B cell (primary cell): ENCODE results near the gene MYMK. TPM values are rescaled to one million over a fixed set of nuclear protein-coding genes. Genes with fewer than 3 reads are reported as not detected.

ENCODE experiments used
- ATAC-seq: fragments of 200-7000 bp; cut with Tn5 transposase; one replicate; pipeline ENCODE4 v1.10.0; 2021; ENCODE audit warnings: low read depth, mild to moderate bottlenecking, moderate number of reproducible peaks, moderate library complexity
- CTCF ChIA-PET: fragments of 350-600 bp; sonication (Branson Sonifier 250); formaldehyde crosslinking; loops from one replicate; lab custom pipeline; 2021; ENCODE audit warnings: antibody characterized with exemption, inconsistent platforms; lab: Charles Lee
- POLR2A ChIA-PET: fragments of 350-600 bp; sonication (Branson Sonifier 250); formaldehyde crosslinking; loops from one replicate; lab custom pipeline; 2021; ENCODE audit warnings: antibody characterized with exemption; lab: Charles Lee
- DNase-seq: peaks from one replicate; pipeline ENCODE4 v3.0.0; 2013
- H2AFZ ChIP-seq: 2 replicates; pipeline ENCODE4 v1.6.1; 2012; ENCODE audit warnings: mild to moderate bottlenecking, low read depth, low read length; ENCODE audit not compliant: insufficient read depth, poor library complexity, severe bottlenecking
- H3K27ac ChIP-seq, 2 donors: 1 replicate in 1 of 2; 2 replicates in 1 of 2; pipeline ENCODE4 v1.5.1; 2012 to 2013; ENCODE audit warnings: low read length in 2 of 2, mild to moderate bottlenecking in 2 of 2, moderate library complexity in 1 of 2
- H3K27me3 ChIP-seq, 4 experiments: fragments of 200-600 bp in 1 of 4; sonication (generic) in 1 of 4; replicated peaks in 1 of 4; 1 replicate in 2 of 4; 2 replicates in 2 of 4; pipeline versions ENCODE4 v1.6.1 to v1.7.0; 2013 to 2016; ENCODE audit warnings: low read length in 3 of 4, mild to moderate bottlenecking in 2 of 4, mixed read lengths in 1 of 4, moderate library complexity in 1 of 4; ENCODE audit not compliant: insufficient read depth in 4 of 4, control insufficient read depth in 3 of 4; ENCODE audit errors: control extremely low read depth in 1 of 4
- H3K36me3 ChIP-seq, 2 experiments: replicated peaks in 1 of 2; 1 replicate in 1 of 2; 2 replicates in 1 of 2; pipeline versions ENCODE4 v1.6.1 to v1.7.1; 2013; ENCODE audit warnings: low read length in 1 of 2; ENCODE audit not compliant: insufficient read depth in 2 of 2, control insufficient read depth in 1 of 2; ENCODE audit errors: control extremely low read depth in 1 of 2, extremely low read depth in 1 of 2
- H3K4me1 ChIP-seq, 2 donors: fragments of 200-600 bp in 1 of 2; sonication (generic) in 1 of 2; 1 replicate in 1 of 2; 2 replicates in 1 of 2; pipeline versions ENCODE4 v1.5.1 to v1.6.1; 2013 to 2017; ENCODE audit warnings: low read length in 2 of 2; ENCODE audit not compliant: control insufficient read depth in 2 of 2, insufficient read depth in 2 of 2
- H3K4me2 ChIP-seq: replicated peaks from 2 replicates; pipeline ENCODE3; 2012; ENCODE audit warnings: mild to moderate bottlenecking, low read depth, low read length; ENCODE audit not compliant: poor library complexity, severe bottlenecking
- H3K4me3 ChIP-seq, 5 experiments: fragments of 200-600 bp in 1 of 5; sonication (generic) in 1 of 5; 1 replicate in 3 of 5; 2 replicates in 2 of 5; pipeline versions ENCODE4 v1.5.1 to v1.7.0; 2011 to 2016; ENCODE audit warnings: low read length in 4 of 5, mild to moderate bottlenecking in 4 of 5, low read depth in 2 of 5, control low read depth in 1 of 5, moderate library complexity in 1 of 5; ENCODE audit not compliant: insufficient read depth in 1 of 5; ENCODE audit errors: control extremely low read depth in 1 of 5, extremely low read depth in 1 of 5
- H3K79me2 ChIP-seq: fragments of 200-600 bp; sonication (generic); one replicate; pipeline ENCODE4 v1.6.0; 2016; ENCODE audit warnings: low read length; ENCODE audit not compliant: control insufficient read depth, insufficient read depth
- H3K9ac ChIP-seq: fragments of 200-600 bp; sonication (generic); 2 replicates; pipeline ENCODE4 v1.6.1; 2017; ENCODE audit warnings: mild to moderate bottlenecking, low read length, moderate library complexity
- H3K9me3 ChIP-seq, 3 donors: one replicate each; pipeline versions ENCODE4 v1.6.1 to v1.7.1; 2013; ENCODE audit warnings: low read length in 2 of 3; ENCODE audit not compliant: control insufficient read depth in 2 of 3, insufficient read depth in 1 of 3; ENCODE audit errors: control extremely low read depth in 1 of 3
- H4K20me1 ChIP-seq: 2 replicates; pipeline ENCODE4 v1.6.0; 2012; ENCODE audit warnings: mild to moderate bottlenecking, low read length; ENCODE audit not compliant: insufficient read depth, control insufficient read depth, poor library complexity, severe bottlenecking
- H3K27ac Mint-ChIP-seq: one replicate; pipeline ENCODE4 v1.8.0; 2021; ENCODE audit warnings: mixed read lengths
- H3K27me3 Mint-ChIP-seq: one replicate; pipeline ENCODE4 v1.8.0; 2021; ENCODE audit warnings: mixed read lengths
- H3K4me1 Mint-ChIP-seq: one replicate; pipeline ENCODE4 v1.8.0; 2021; ENCODE audit warnings: mixed read lengths
- H3K4me3 Mint-ChIP-seq: one replicate; pipeline ENCODE4 v1.8.0; 2021; ENCODE audit warnings: mixed read lengths
- H3K9me3 Mint-ChIP-seq: one replicate; pipeline ENCODE4 v1.8.0; 2022; ENCODE audit warnings: mixed read lengths; ENCODE audit not compliant: insufficient read depth
- EZH2 ChIP-seq: IDR thresholded peaks from 2 replicates; pipeline ENCODE4 v1.6.1; 2012; ENCODE audit warnings: borderline replicate concordance, low read depth, mild to moderate bottlenecking, moderate library complexity, low read length; ENCODE audit not compliant: insufficient read depth, poor library complexity, severe bottlenecking
- WGBS: methylation state at CpG from one replicate; pipeline ENCODE4 v1.1.5; 2013; ENCODE audit warnings: missing lambda C conversion rate; ENCODE audit not compliant: insufficient coverage; 5-methylcytosine and 5-hydroxymethylcytosine counted together
- intact Hi-C: fragments of 100-400 bp; cut with micrococcal nuclease; formaldehyde crosslinking; loops from one replicate; pipeline ENCODE4 v1.10.0; 2022
- polyA plus RNA-seq: library from polyadenylated mRNA; depleted of rRNA; stranded (reverse); fragments of >200 nt; gene quantifications from 2 replicates; pipeline ENCODE4 v1.2.3, GENCODE V29; 2012
- total RNA-seq, 2 donors: library from RNA; stranded (reverse); fragments of 120-200 nt in 1 of 2; gene quantifications; 1 replicate in 1 of 2; 2 replicates in 1 of 2; pipeline versions ENCODE4 v1.2.3 to v1.2.4, GENCODE V29; 2013 to 2022
- TF ChIP-seq, protein P1 (sequence below): fragments of 200-600 bp; IDR thresholded peaks from one replicate; pipeline ENCODE4 v1.8.0; 2022; ENCODE audit warnings: antibody characterized with exemption, mild to moderate bottlenecking

The MYMK gene
- total and polyA plus RNA-seq, 2 donors (not counting 1 experiment from before 2014, with no cell fraction given), result not detected

GRCh38 chr9:133529457-133529856 lies 4.7 kb upstream of the MYMK start:
- H3K27me3 Mint-ChIP-seq, result peaks cover 41% of the 10 kb centered on the region
- Histone ChIP-seq H3K9me3 (peaks cover 0 to 3% (median 0%) of the 10 kb centered on the region in 3 donors), H4K20me1 (no peaks in the 10 kb centered on the region), H3K27ac (no peak overlapping the region), H3K79me2 (no peaks in the 10 kb centered on the region), H3K4me2 (no peak overlapping the region), H3K4me3 (no peak overlapping the region), H3K9ac (no peak overlapping the region), H3K36me3 (no peaks in the 10 kb centered on the region), H3K4me1 (peaks cover 7 to 18% of the 10 kb centered on the region in 2 donors), H2AFZ (no peak overlapping the region), H3K27me3 (peaks cover 0 to 47% (median 10%) of the 10 kb centered on the region in 4 experiments)
- ATAC-seq (no peak), DNase-seq (no peak)
- ChIA-PET POLR2A (no interaction called here), CTCF (no interaction called here)
- no peaks in the 10 kb centered on the region for H3K9me3 Mint-ChIP-seq
- TF ChIP-seq, protein P1, sequence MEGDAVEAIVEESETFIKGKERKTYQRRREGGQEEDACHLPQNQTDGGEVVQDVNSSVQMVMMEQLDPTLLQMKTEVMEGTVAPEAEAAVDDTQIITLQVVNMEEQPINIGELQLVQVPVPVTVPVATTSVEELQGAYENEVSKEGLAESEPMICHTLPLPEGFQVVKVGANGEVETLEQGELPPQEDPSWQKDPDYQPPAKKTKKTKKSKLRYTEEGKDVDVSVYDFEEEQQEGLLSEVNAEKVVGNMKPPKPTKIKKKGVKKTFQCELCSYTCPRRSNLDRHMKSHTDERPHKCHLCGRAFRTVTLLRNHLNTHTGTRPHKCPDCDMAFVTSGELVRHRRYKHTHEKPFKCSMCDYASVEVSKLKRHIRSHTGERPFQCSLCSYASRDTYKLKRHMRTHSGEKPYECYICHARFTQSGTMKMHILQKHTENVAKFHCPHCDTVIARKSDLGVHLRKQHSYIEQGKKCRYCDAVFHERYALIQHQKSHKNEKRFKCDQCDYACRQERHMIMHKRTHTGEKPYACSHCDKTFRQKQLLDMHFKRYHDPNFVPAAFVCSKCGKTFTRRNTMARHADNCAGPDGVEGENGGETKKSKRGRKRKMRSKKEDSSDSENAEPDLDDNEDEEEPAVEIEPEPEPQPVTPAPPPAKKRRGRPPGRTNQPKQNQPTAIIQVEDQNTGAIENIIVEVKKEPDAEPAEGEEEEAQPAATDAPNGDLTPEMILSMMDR, result no peak
- no peak for TF ChIP-seq EZH2
- H3K4me1 Mint-ChIP-seq, result peaks cover 12% of the 10 kb centered on the region
- H3K4me3 Mint-ChIP-seq, result no peak overlapping the region
- WGBS, result 84% methylated on average over 7 of the region's 7 CpGs
- no peak overlapping the region for H3K27ac Mint-ChIP-seq
- intact Hi-C loops, result no loop called here

GRCh38 chr9:133528876-133529241 lies 4.1 kb upstream of the MYMK start:
- 85% methylated on average over 11 of the region's 11 CpGs for WGBS
- no peak overlapping the region for H3K27ac ChIP-seq
- H3K36me3 ChIP-seq, result no peaks in the 10 kb centered on the region
- ChIA-PET CTCF (no interaction called here), POLR2A (no interaction called here)
- peaks cover 0 to 43% (median 8%) of the 10 kb centered on the region in 4 experiments for H3K27me3 ChIP-seq
- Mint-ChIP-seq H3K9me3 (no peaks in the 10 kb centered on the region), H3K27me3 (peaks cover 41% of the 10 kb centered on the region), H3K4me3 (no peak overlapping the region), H3K27ac (no peak overlapping the region), H3K4me1 (peaks cover 10% of the 10 kb centered on the region)
- intact Hi-C loops, result no loop called here
- no peaks in the 10 kb centered on the region for H4K20me1 ChIP-seq
- no peak for ATAC-seq
- H3K9me3 ChIP-seq, result peaks cover 0 to 3% (median 0%) of the 10 kb centered on the region in 3 donors
- H3K4me1 ChIP-seq, result peaks cover 7 to 13% of the 10 kb centered on the region in 2 donors
- DNase-seq, result no peak
- no peak overlapping the region for H3K4me3 ChIP-seq
- no peaks in the 10 kb centered on the region for H3K79me2 ChIP-seq
- H2AFZ ChIP-seq, result no peak overlapping the region
- H3K9ac ChIP-seq, result no peak overlapping the region
- no peak for TF ChIP-seq EZH2
- TF ChIP-seq, protein P1, result no peak
- no peak overlapping the region for H3K4me2 ChIP-seq
